H1 (cell line): ENCODE measurements around the gene PRRC2A. TPM values are rescaled to one million over a fixed set of nuclear protein-coding genes. Genes with fewer than 3 reads are reported as not detected.

Experiments used
- CTCF ChIA-PET: fragments of 300-600 bp; sonication (Branson Sonifier 250); formaldehyde crosslinking; loops from one replicate; lab custom pipeline; 2021; ENCODE audit not compliant: partially characterized antibody; lab: Charles Lee
- POLR2A ChIA-PET: fragments of 300-600 bp; sonication (Branson Sonifier 250); formaldehyde crosslinking; loops from one replicate; lab custom pipeline; 2021; ENCODE audit warnings: inconsistent platforms; ENCODE audit not compliant: partially characterized antibody; lab: Charles Lee
- DNase-seq, 2 experiments: peaks; one replicate each; pipeline versions ENCODE4 v3.0.0 to v3.0.0-alpha.2; 2010 to 2022; ENCODE audit warnings: low spot score in 2 of 2, low read depth in 1 of 2, mixed read lengths in 1 of 2
- FAIRE-seq: peaks from 2 replicates; lab custom pipeline; 2011; peaks lifted over from hg19 to GRCh38; lab: Jason Lieb, UNC
- H2AFZ ChIP-seq: 2 replicates; pipeline ENCODE4 v1.8.1; 2012; ENCODE audit warnings: low read length, inconsistent platforms
- H2AK5ac ChIP-seq: 2 replicates; pipeline ENCODE4 v1.6.1; 2013; ENCODE audit warnings: low read depth, low read length
- H2BK120ac ChIP-seq: replicated peaks from 2 replicates; pipeline ENCODE3; 2013; ENCODE audit warnings: low read depth, low read length, inconsistent platforms
- H2BK12ac ChIP-seq: 2 replicates; pipeline ENCODE4 v1.6.1; 2013; ENCODE audit warnings: low read depth, low read length
- H2BK15ac ChIP-seq: 2 replicates; pipeline ENCODE4 v1.6.1; 2013; ENCODE audit warnings: low read length
- H2BK20ac ChIP-seq: 2 replicates; pipeline ENCODE4 v1.6.1; 2013; ENCODE audit warnings: low read length
- H2BK5ac ChIP-seq: 2 replicates; pipeline ENCODE4 v1.6.1; 2013; ENCODE audit warnings: low read depth, low read length
- H3K14ac ChIP-seq: 2 replicates; pipeline ENCODE4 v1.6.1; 2013; ENCODE audit warnings: inconsistent platforms; ENCODE audit not compliant: insufficient read length
- H3K18ac ChIP-seq: 2 replicates; pipeline ENCODE4 v1.6.1; 2013; ENCODE audit warnings: low read length; ENCODE audit errors: extremely low read depth
- H3K23ac ChIP-seq: 2 replicates; pipeline ENCODE4 v1.6.1; 2013; ENCODE audit warnings: inconsistent platforms; ENCODE audit not compliant: insufficient read length
- H3K23me2 ChIP-seq: 2 replicates; pipeline ENCODE4 v1.6.1; 2013; ENCODE audit warnings: low read depth, low read length
- H3K27ac ChIP-seq: 2 replicates; pipeline ENCODE4 v1.6.1; 2011; ENCODE audit warnings: low read depth, low read length, inconsistent platforms
- H3K27me3 ChIP-seq, 4 experiments: replicated peaks in 1 of 4; 1 replicate in 1 of 4; 2 replicates in 3 of 4; pipeline versions ENCODE4 v1.6.1 to v1.8.1; 2011 to 2013; ENCODE audit warnings: low read length in 3 of 4, mild to moderate bottlenecking in 3 of 4, inconsistent platforms in 2 of 4, mixed read lengths in 2 of 4, moderate library complexity in 1 of 4; ENCODE audit not compliant: control insufficient read depth in 3 of 4, insufficient read depth in 3 of 4; ENCODE audit errors: extremely low read depth in 1 of 4
- H3K36me3 ChIP-seq, 4 experiments: 2 replicates each; pipeline versions ENCODE4 v1.6.1 to v1.8.1; 2011 to 2013; ENCODE audit warnings: mild to moderate bottlenecking in 4 of 4, low read length in 3 of 4, moderate library complexity in 2 of 4, control low read depth in 1 of 4, inconsistent platforms in 1 of 4; ENCODE audit not compliant: insufficient read depth in 4 of 4, control insufficient read depth in 2 of 4
- H3K4ac ChIP-seq: replicated peaks from 2 replicates; pipeline ENCODE3; 2013; ENCODE audit warnings: low read length, low read depth, mixed read lengths, inconsistent platforms; ENCODE audit not compliant: insufficient read length
- H3K4me1 ChIP-seq, 4 experiments: replicated peaks in 1 of 4; 1 replicate in 1 of 4; 2 replicates in 3 of 4; pipeline versions ENCODE4 v1.6.1 to v1.8.1; 2011 to 2013; ENCODE audit warnings: low read length in 3 of 4, inconsistent platforms in 2 of 4, mixed read lengths in 1 of 4; ENCODE audit not compliant: insufficient read depth in 4 of 4, control insufficient read depth in 3 of 4
- H3K4me2 ChIP-seq, 2 experiments: 2 replicates each; pipeline versions ENCODE4 v1.6.1 to v1.8.1; 2011 to 2013; ENCODE audit warnings: low read depth in 2 of 2, low read length in 2 of 2, control low read depth in 1 of 2, inconsistent platforms in 1 of 2, mild to moderate bottlenecking in 1 of 2; ENCODE audit not compliant: insufficient read depth in 1 of 2
- H3K4me3 ChIP-seq, 4 experiments: fragments of 200-600, 300-600 bp in 1 of 4; sonication (generic), shearing (Covaris generic), sonication (Bioruptor Twin) in 1 of 4; 2 replicates each; pipeline versions ENCODE4 v1.5.1 to v1.8.1; 2011 to 2016; ENCODE audit warnings: low read length in 4 of 4, low read depth in 3 of 4, control low read depth in 2 of 4, inconsistent platforms in 2 of 4, mild to moderate bottlenecking in 2 of 4, mixed read lengths in 1 of 4, moderate library complexity in 1 of 4; ENCODE audit not compliant: insufficient read depth in 2 of 4; ENCODE audit errors: extremely low read depth in 1 of 4
- H3K56ac ChIP-seq: replicated peaks from 2 replicates; pipeline ENCODE3; 2013; ENCODE audit warnings: low read depth, mild to moderate bottlenecking, mixed read lengths, low read length, inconsistent platforms; ENCODE audit not compliant: insufficient read length
- H3K79me1 ChIP-seq: 2 replicates; pipeline ENCODE4 v1.6.1; 2013; ENCODE audit warnings: low read depth, low read length, control low read depth
- H3K79me2 ChIP-seq, 2 experiments: 2 replicates each; pipeline versions ENCODE4 v1.6.1 to v1.8.1; 2012 to 2013; ENCODE audit warnings: low read length in 2 of 2, mild to moderate bottlenecking in 2 of 2, inconsistent platforms in 1 of 2; ENCODE audit not compliant: insufficient read depth in 2 of 2, control insufficient read depth in 1 of 2
- H3K9ac ChIP-seq, 4 experiments: replicated peaks in 1 of 4; 1 replicate in 1 of 4; 2 replicates in 3 of 4; pipeline versions ENCODE4 v1.6.1 to v1.8.1; 2011 to 2013; ENCODE audit warnings: low read depth in 3 of 4, low read length in 3 of 4, control low read depth in 2 of 4, mild to moderate bottlenecking in 2 of 4, moderate library complexity in 2 of 4, inconsistent platforms in 1 of 4; ENCODE audit errors: extremely low read depth in 1 of 4
- H3K9me3 ChIP-seq, 2 experiments: 2 replicates each; pipeline versions ENCODE4 v1.6.1 to v1.8.1; 2012 to 2013; ENCODE audit warnings: mild to moderate bottlenecking in 2 of 2, moderate library complexity in 2 of 2, control low read depth in 1 of 2, inconsistent platforms in 1 of 2, low read depth in 1 of 2, low read length in 1 of 2, mixed read lengths in 1 of 2; ENCODE audit not compliant: insufficient read depth in 2 of 2
- H4K20me1 ChIP-seq, 2 experiments: replicated peaks in 1 of 2; 2 replicates each; pipeline versions ENCODE3 to v1.8.1; 2011 to 2013; ENCODE audit warnings: inconsistent platforms in 2 of 2, low read length in 2 of 2, mild to moderate bottlenecking in 1 of 2; ENCODE audit not compliant: insufficient read depth in 2 of 2, control insufficient read depth in 1 of 2
- H4K5ac ChIP-seq: 2 replicates; pipeline ENCODE4 v1.6.1; 2013; ENCODE audit warnings: low read length, low read depth, mixed read lengths, inconsistent platforms; ENCODE audit not compliant: insufficient read length
- H4K8ac ChIP-seq: 2 replicates; pipeline ENCODE4 v1.8.0; 2013; ENCODE audit warnings: mild to moderate bottlenecking, moderate library complexity, low read length, inconsistent platforms; ENCODE audit not compliant: insufficient read depth; ENCODE audit errors: extremely low read depth
- H4K91ac ChIP-seq: replicated peaks from 2 replicates; pipeline ENCODE3; 2013; ENCODE audit warnings: low read length, mixed read lengths, inconsistent platforms; ENCODE audit not compliant: insufficient read length
- ASH2L ChIP-seq: fragments of 200-600, 300-600 bp; sonication (generic); IDR thresholded peaks from one replicate; pipeline ENCODE4 v1.7.1; 2017; ENCODE audit warnings: low read length
- CBX5 ChIP-seq: fragments of 300-800, 300-1000 bp; sonication (generic); IDR thresholded peaks from 2 replicates; pipeline ENCODE4 v1.7.1; 2016; ENCODE audit warnings: antibody characterized with exemption, low read length, low read depth
- CHD2 ChIP-seq: IDR thresholded peaks from 2 replicates; pipeline ENCODE4 v1.6.1; 2012; ENCODE audit warnings: low read length, improper control_type of control experiment
- CREB1 ChIP-seq: IDR thresholded peaks from 2 replicates; pipeline ENCODE4 v1.6.1; 2012; ENCODE audit warnings: inconsistent platforms
- FOSL1 ChIP-seq: IDR thresholded peaks from 2 replicates; pipeline ENCODE4 v1.6.1; 2011; ENCODE audit warnings: mild to moderate bottlenecking, low read depth, low read length, moderate library complexity; ENCODE audit not compliant: insufficient read depth
- KDM5A ChIP-seq: fragments of 200-600 bp; IDR thresholded peaks from 2 replicates; pipeline ENCODE4 v1.7.1; 2012; ENCODE audit warnings: mild to moderate bottlenecking, low read length, inconsistent platforms, mixed read lengths
- MAX ChIP-seq: IDR thresholded peaks from 2 replicates; pipeline ENCODE4 v1.6.1; 2012; ENCODE audit warnings: inconsistent platforms
- RXRA ChIP-seq: IDR thresholded peaks from 2 replicates; pipeline ENCODE4 v1.6.1; 2011; ENCODE audit warnings: low read depth, mild to moderate bottlenecking, low read length, moderate library complexity; ENCODE audit not compliant: insufficient read depth
- SP4 ChIP-seq: IDR thresholded peaks from 2 replicates; pipeline ENCODE4 v1.6.1; 2012; ENCODE audit warnings: low read length, inconsistent platforms
- TAF1 ChIP-seq: IDR thresholded peaks from 2 replicates; pipeline ENCODE4 v1.6.1; 2011; ENCODE audit warnings: mild to moderate bottlenecking, low read depth, low read length
- TCF12 ChIP-seq: IDR thresholded peaks from 2 replicates; pipeline ENCODE4 v1.6.1; 2011; ENCODE audit warnings: low read depth, mild to moderate bottlenecking, low read length
- YY1 ChIP-seq: IDR thresholded peaks from 2 replicates; pipeline ENCODE4 v1.6.1; 2011; ENCODE audit warnings: low read depth, mild to moderate bottlenecking, low read length
- WGBS, 2 experiments: shearing (Covaris generic) in 1 of 2; methylation state at CpG; one replicate each; pipeline versions ENCODE4 v1.1.6 to v1.1.7; 2013 to 2015; ENCODE audit warnings: low lambda C conversion rate in 2 of 2, mixed read lengths in 2 of 2, inconsistent platforms in 1 of 2, low coverage in 1 of 2, missing lambda C conversion rate in 1 of 2; ENCODE audit not compliant: insufficient replicate concordance in 2 of 2, insufficient coverage in 1 of 2, insufficient read length in 1 of 2; ENCODE audit errors: extremely low coverage in 1 of 2, missing lambda C conversion rate in 1 of 2; 5-methylcytosine and 5-hydroxymethylcytosine counted together
- polyA plus RNA-seq, 7 experiments: library from polyadenylated mRNA; depleted of rRNA in 3 of 7; stranded (reverse) in 5 of 7; unstranded in 2 of 7; fragments of >200 nt in 5 of 7; fragments of 200-250 nt in 2 of 7; gene quantifications; 1 replicate in 5 of 7; 2 replicates in 1 of 7; 4 replicates in 1 of 7; pipeline versions ENCODE4 v1.2.1 to v1.2.3, GENCODE V29; 2011 to 2013; ENCODE audit warnings: missing spikeins in 2 of 7, mixed read lengths in 2 of 7
- total RNA-seq: library from RNA; stranded (reverse); fragmentation: NEBNext Ultra II Directional; extraction: Animal tissue kit (Norgen Biotek cat#: 25700); gene quantifications from 2 replicates; pipeline ENCODE4 v1.2.1, GENCODE V29; 2021

The PRRC2A gene
- total and polyA plus RNA-seq, 2 of the 8 experiments (the other 6 are each of a cell fraction or from before 2014, with no cell fraction given) = 118 to 300 TPM

- Histone ChIP-seq H3K79me1 (peaks cover 11% of the 10 kb centered on the region; the same call in 1 of the 2 replicates), H3K14ac (peak overlapping the region; percentile 73), H2BK120ac (peak overlapping the region; percentile 36), H3K9me3 (no peaks in the 10 kb centered on the region), H2BK20ac (no peak overlapping the region), H3K4ac (peak overlapping the region; percentile 65), H2BK12ac (no peak overlapping the region; the same call in 1 of the 2 replicates), H4K8ac (peak overlapping the region; percentile 99; the same call in 1 of the 2 replicates), H3K27ac (peak overlapping the region; percentile 95), H2BK15ac (no peak overlapping the region), H2BK5ac (peak overlapping the region; percentile 89), H3K18ac (peak overlapping the region; percentile 81; the same call in 1 of the 2 replicates), H3K27me3 (no peaks in the 10 kb centered on the region), H2AFZ (no peak overlapping the region), H3K56ac (peak overlapping the region; percentile 83), H3K4me3 (peak overlapping the region; percentile 88 to 98 (median 98)), H3K9ac (peak overlapping the region; percentile 93 to 94 (median 94)), H3K36me3 (peaks cover 33 to 46% (median 36%) of the 10 kb centered on the region in 4 experiments), H4K91ac (peak overlapping the region; percentile 75), H3K23ac (peak overlapping the region; percentile 19), H3K79me2 (peaks cover 24 to 46% of the 10 kb centered on the region in 2 experiments), H4K5ac (peak overlapping the region; percentile 85), H3K4me2 (peak overlapping the region; percentile 81 to 93), H3K23me2 (peaks cover 6% of the 10 kb centered on the region; the same call in 1 of the 2 replicates), H2AK5ac (peak overlapping the region; percentile 61; the same call in 1 of the 2 replicates), H3K4me1 (peaks cover 0 to 2% (median 0%) of the 10 kb centered on the region in 4 experiments; a peak in 1 of 7 replicates), H4K20me1 (peaks cover 4 to 14% of the 10 kb centered on the region in 2 experiments)
- FAIRE-seq (no peak), DNase-seq (no peak)
- ChIA-PET POLR2A (interaction anchor here (0.8 to 34.9 kb wide), 21 partner anchors 9 to 351 kb away, joined by 3 to 883 read pairs (median 5); partner anchors contain the start of genes APOM, ATP6V1G2, BAG6 and C6orf47), CTCF (interaction anchor here (0.9 to 2.7 kb wide), 8 partner anchors 13 to 108 kb away, joined by 3 to 9 read pairs (median 5); partner anchors contain the start of genes ATP6V1G2, BAG6, DDAH2 and LST1)
- WGBS, 2 experiments = 13% methylated on average over 15 of the region's 15 CpGs; no CpG with 5 or more reads in 1 of the 2 experiments
- TF ChIP-seq RXRA = no peak
- TF ChIP-seq MAX = no peak
- TF ChIP-seq SP4 = no peak
- TF ChIP-seq CREB1 = no peak
- TF ChIP-seq TCF12 = no peak
- no peak for TF ChIP-seq CHD2
- no peak for TF ChIP-seq CBX5
- TF ChIP-seq TAF1 = no peak
- no peak for TF ChIP-seq YY1
- TF ChIP-seq ASH2L = peak; percentile 3
- TF ChIP-seq FOSL1 = no peak
- 0 out of 2 replicates have a peak, but pooled peaks have one; percentile 6 for TF ChIP-seq KDM5A
Measured at GRCh38 chr6:31621320-31621939, 915 bp downstream of the PRRC2A start.
